HCT116 (cell line): ENCODE data around the gene TXNDC12. TPM values are rescaled to one million over a fixed set of nuclear protein-coding genes. Genes with fewer than 3 reads are reported as not detected.
"Not testable (repeated sequence)": the region's sequence is repeated elsewhere in the genome, so short reads cannot be mapped to it uniquely, and the experiment has no call there.

Experiments
- ATAC-seq: fragments of 200-7000 bp; cut with Tn5 transposase; 2 replicates; pipeline ENCODE4 v1.9.1; 2020; ENCODE audit warnings: mild to moderate bottlenecking, moderate library complexity
- BruUV-seq: library from RNA; stranded (reverse); fragments of 400-500 nt; replicated peaks from 2 replicates; lab custom pipeline; 2021; lab: Mats Ljungman, UMichigan
- CTCF ChIA-PET: fragments of 300-600 bp; sonication (Branson Sonifier 250); formaldehyde crosslinking; loops from one replicate; lab custom pipeline; 2021; ENCODE audit warnings: antibody characterized with exemption; lab: Charles Lee
- POLR2A ChIA-PET: fragments of 300-600, 350-600 bp; sonication (Branson Sonifier 250); formaldehyde crosslinking; loops from one replicate; lab custom pipeline; 2021; ENCODE audit warnings: antibody characterized with exemption; lab: Charles Lee
- RAD21 ChIA-PET, 2 experiments: fragments of 300-600 bp; sonication (Branson Sonifier 250); formaldehyde crosslinking; loops; one replicate each; lab custom pipeline; 2023; ENCODE audit warnings: low total read pairs in 2 of 2; ENCODE audit not compliant: uncharacterized antibody in 2 of 2, unreplicated experiment in 2 of 2, low non-redundant PET in 1 of 2; lab: Charles Lee
- DNase-seq: peaks from one replicate; pipeline ENCODE4 v3.0.0-alpha.2; 2010; ENCODE audit warnings: low read depth, low spot score
- H2AFZ ChIP-seq: fragments of 200-600 bp; shearing (Covaris generic), sonication (generic); 2 replicates; pipeline ENCODE4 v1.6.1; 2017; ENCODE audit warnings: low read depth, mixed run types, mixed read lengths, antibody characterized with exemption, low read length; ENCODE audit not compliant: poor library complexity, severe bottlenecking
- H3K27ac ChIP-seq: 2 replicates; pipeline ENCODE4 v1.5.1; 2012; ENCODE audit warnings: low read depth, low read length
- H3K27me3 ChIP-seq: fragments of 200-600 bp; sonication (generic); 2 replicates; pipeline ENCODE4 v1.6.1; 2016; ENCODE audit warnings: mixed run types, low read length, mixed read lengths; ENCODE audit not compliant: insufficient read depth
- H3K36me3 ChIP-seq, 2 experiments: fragments of 200-500 bp in 1 of 2; fragments of 200-600 bp in 1 of 2; sonication (Bioruptor generic) in 1 of 2; sonication (generic) in 1 of 2; 2 replicates each; pipeline versions ENCODE4 v1.5.1 to v1.6.1; 2014 to 2016; ENCODE audit warnings: low read length in 2 of 2, inconsistent platforms in 1 of 2, mixed read lengths in 1 of 2, mixed run types in 1 of 2; ENCODE audit not compliant: insufficient read depth in 2 of 2, control insufficient read depth in 1 of 2
- H3K4me1 ChIP-seq, 2 experiments: fragments of 200-600 bp in 1 of 2; sonication (generic) in 1 of 2; 2 replicates each; pipeline versions ENCODE4 v1.5.1 to v1.6.1; 2012 to 2017; ENCODE audit warnings: low read length in 2 of 2, inconsistent platforms in 1 of 2, mild to moderate bottlenecking in 1 of 2, mixed read lengths in 1 of 2, mixed run types in 1 of 2, moderate library complexity in 1 of 2; ENCODE audit not compliant: insufficient read depth in 2 of 2, control insufficient read depth in 1 of 2
- H3K4me2 ChIP-seq: fragments of 200-600 bp; sonication (generic); 2 replicates; pipeline ENCODE4 v1.6.1; 2017; ENCODE audit warnings: mixed run types, low read length, mixed read lengths
- H3K4me3 ChIP-seq, 2 experiments: fragments of 200-600 bp in 1 of 2; sonication (generic) in 1 of 2; replicated peaks in 1 of 2; 2 replicates each; pipeline ENCODE4 v1.5.1; 2011 to 2016; ENCODE audit warnings: low read length in 2 of 2, control low read depth in 1 of 2, low read depth in 1 of 2, mild to moderate bottlenecking in 1 of 2, mixed read lengths in 1 of 2, mixed run types in 1 of 2
- H3K79me2 ChIP-seq: fragments of 200-600 bp; sonication (generic); 2 replicates; pipeline ENCODE4 v1.6.1; 2017; ENCODE audit warnings: mild to moderate bottlenecking, mixed run types, low read length, moderate library complexity, mixed read lengths; ENCODE audit not compliant: insufficient read depth
- H3K9ac ChIP-seq: fragments of 200-600 bp; sonication (generic); 2 replicates; pipeline ENCODE4 v1.6.1; 2016; ENCODE audit warnings: low read length, mixed read lengths
- H3K9me2 ChIP-seq: fragments of 200-600 bp; sonication (generic), shearing (Covaris generic); 2 replicates; pipeline ENCODE4 v1.6.1; 2017; ENCODE audit warnings: mixed run types, mild to moderate bottlenecking, moderate library complexity; ENCODE audit not compliant: insufficient read depth
- H3K9me3 ChIP-seq, 2 experiments: fragments of 200-500 bp in 1 of 2; fragments of 200-600 bp in 1 of 2; sonication (Bioruptor generic) in 1 of 2; sonication (generic) in 1 of 2; 2 replicates each; pipeline ENCODE4 v1.6.1; 2014 to 2017; ENCODE audit warnings: low read length in 2 of 2, mixed read lengths in 2 of 2, inconsistent platforms in 1 of 2, low read depth in 1 of 2, mild to moderate bottlenecking in 1 of 2, mixed run types in 1 of 2, moderate library complexity in 1 of 2; ENCODE audit not compliant: control insufficient read depth in 1 of 2, insufficient read depth in 1 of 2
- H4K20me1 ChIP-seq: fragments of 200-600 bp; sonication (generic), shearing (Covaris generic); 2 replicates; pipeline ENCODE4 v1.6.1; 2017; ENCODE audit warnings: mixed run types, mild to moderate bottlenecking, moderate library complexity; ENCODE audit not compliant: insufficient read depth
- CEBPB ChIP-seq: IDR thresholded peaks from 2 replicates; pipeline ENCODE4 v1.6.1; 2012; ENCODE audit warnings: low read depth
- ELF1 ChIP-seq: IDR thresholded peaks from 2 replicates; pipeline ENCODE4 v1.6.1; 2012; ENCODE audit warnings: low read depth, borderline replicate concordance
- EZH2phosphoT487 ChIP-seq: fragments of 200-600 bp; IDR thresholded peaks from 2 replicates; pipeline ENCODE4 v1.6.1; 2018; ENCODE audit warnings: antibody characterized with exemption, borderline replicate concordance
- SRF ChIP-seq: IDR thresholded peaks from 2 replicates; pipeline ENCODE4 v1.6.1; 2012; ENCODE audit warnings: low read depth
- ZNF274 ChIP-seq: fragments of 200-500 bp; sonication (Bioruptor generic); IDR thresholded peaks from 2 replicates; pipeline ENCODE4 v1.6.1; 2014; ENCODE audit warnings: mild to moderate bottlenecking, low read depth, low read length, inconsistent platforms
- intact Hi-C: fragments of 100-400 bp; cut with micrococcal nuclease; formaldehyde crosslinking; loops from 2 replicates; pipeline ENCODE4 v1.10.0; 2022
- total RNA-seq: library from RNA; stranded (reverse); gene quantifications from one replicate; pipeline ENCODE4 v1.2.1, GENCODE V29; 2021; ENCODE audit not compliant: unreplicated experiment
- TF ChIP-seq, protein P1 (sequence below), 3 experiments: fragments of 200-600 bp in 1 of 3; sonication (generic) in 1 of 3; IDR thresholded peaks in 2 of 3; conservative IDR thresholded peaks in 1 of 3; 2 replicates each; pipeline ENCODE4 v1.5.1; 2012 to 2017; ENCODE audit warnings: low read depth in 2 of 3, low read length in 2 of 3, antibody characterized with exemption in 1 of 3, borderline replicate concordance in 1 of 3, control low read depth in 1 of 3, mild to moderate bottlenecking in 1 of 3, mixed read lengths in 1 of 3, mixed run types in 1 of 3, moderate library complexity in 1 of 3; ENCODE audit not compliant: insufficient read depth in 1 of 3
- TF ChIP-seq, protein P2 (sequence below): IDR thresholded peaks from 2 replicates; pipeline ENCODE4 v1.6.1; 2011; ENCODE audit warnings: mild to moderate bottlenecking, low read length, moderate library complexity; ENCODE audit not compliant: insufficient replicate concordance; ENCODE audit errors: extremely low read depth

TXNDC12 gene
- total RNA-seq, 1 experiment from 2014 or later = 82.8 TPM

DNA sequence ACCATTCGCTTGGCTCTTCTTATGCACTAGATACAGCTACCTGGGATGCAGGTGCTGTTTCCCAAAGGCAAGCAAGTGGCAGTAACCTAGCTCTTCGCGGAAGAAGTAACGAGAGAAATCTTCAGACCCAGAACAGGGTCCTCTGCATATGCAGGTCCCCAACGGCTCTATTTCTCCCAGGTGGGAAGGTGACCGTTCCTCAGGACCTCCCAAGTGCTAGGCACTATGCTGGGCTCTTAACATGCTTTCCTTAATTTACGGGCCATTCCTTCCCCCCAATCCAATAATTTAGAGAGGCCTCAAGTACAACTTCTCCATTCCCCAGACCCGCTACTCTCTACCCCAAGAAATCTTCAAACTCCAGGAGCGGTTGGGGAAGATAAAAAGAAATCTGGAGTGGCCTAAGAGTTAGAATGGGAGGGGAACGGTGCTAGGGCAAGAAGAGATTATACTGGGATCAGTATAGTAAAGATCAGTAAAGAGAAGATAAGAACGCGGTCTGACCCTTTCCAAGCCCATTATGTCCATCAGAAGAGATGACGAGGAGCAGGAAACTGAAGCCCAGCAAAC lies 410 bp downstream of the TXNDC12 start:
- Histone ChIP-seq H4K20me1 (no peaks in the 10 kb centered on the region), H3K27me3 (no peaks in the 10 kb centered on the region), H2AFZ (peak overlapping the region; percentile 41), H3K9me3 (no peaks in the 10 kb centered on the region), H3K79me2 (peaks cover 82% of the 10 kb centered on the region), H3K9me2 (no peaks in the 10 kb centered on the region), H3K36me3 (peaks cover 4 to 8% of the 10 kb centered on the region in 2 experiments; a peak in 2 of 4 replicates), H3K4me1 (peaks cover 10 to 31% of the 10 kb centered on the region in 2 experiments)
- BruUV-seq = TSS peak; percentile 49
- RAD21 ChIA-PET = no interaction called here
- intact Hi-C loops = no loop called here
- ATAC-seq = no peak
- TF ChIP-seq ZNF274 (no peak), ELF1 (no peak), CEBPB (no peak), EZH2phosphoT487 (no peak), SRF (no peak)
- TF ChIP-seq, protein P1, sequence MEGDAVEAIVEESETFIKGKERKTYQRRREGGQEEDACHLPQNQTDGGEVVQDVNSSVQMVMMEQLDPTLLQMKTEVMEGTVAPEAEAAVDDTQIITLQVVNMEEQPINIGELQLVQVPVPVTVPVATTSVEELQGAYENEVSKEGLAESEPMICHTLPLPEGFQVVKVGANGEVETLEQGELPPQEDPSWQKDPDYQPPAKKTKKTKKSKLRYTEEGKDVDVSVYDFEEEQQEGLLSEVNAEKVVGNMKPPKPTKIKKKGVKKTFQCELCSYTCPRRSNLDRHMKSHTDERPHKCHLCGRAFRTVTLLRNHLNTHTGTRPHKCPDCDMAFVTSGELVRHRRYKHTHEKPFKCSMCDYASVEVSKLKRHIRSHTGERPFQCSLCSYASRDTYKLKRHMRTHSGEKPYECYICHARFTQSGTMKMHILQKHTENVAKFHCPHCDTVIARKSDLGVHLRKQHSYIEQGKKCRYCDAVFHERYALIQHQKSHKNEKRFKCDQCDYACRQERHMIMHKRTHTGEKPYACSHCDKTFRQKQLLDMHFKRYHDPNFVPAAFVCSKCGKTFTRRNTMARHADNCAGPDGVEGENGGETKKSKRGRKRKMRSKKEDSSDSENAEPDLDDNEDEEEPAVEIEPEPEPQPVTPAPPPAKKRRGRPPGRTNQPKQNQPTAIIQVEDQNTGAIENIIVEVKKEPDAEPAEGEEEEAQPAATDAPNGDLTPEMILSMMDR (IDR thresholded peaks at IDR 0.05 in 2 of 3, conservative IDR thresholded peaks at IDR 0.05 in 1 of 3; ENCODE audit: borderline replicate concordance in 1 of 3, insufficient read depth in 1 of 3, low read depth in 2 of 3, low read length in 2 of 3) = no peak
- TF ChIP-seq, all 23 proteins: peak for 0
- ChIA-PET CTCF (interaction anchor here (1.1 kb wide), 1 partner anchor 158 kb away, joined by 3 read pairs; no protein-coding TSS in a partner anchor), POLR2A (interaction anchor here (0.6 to 1.5 kb wide), 6 partner anchors 10 to 312 kb away, joined by 3 to 9 read pairs (median 3); partner anchors contain the start of gene CC2D1B)
- Histone ChIP-seq H3K4me3 (peak overlapping the region; percentile 69 to 96), H3K4me2 (peak overlapping the region; percentile 87), H3K9ac (peak overlapping the region; percentile 92), H3K27ac (peak overlapping the region; percentile 80)
- DNase-seq = no peak

DNA sequence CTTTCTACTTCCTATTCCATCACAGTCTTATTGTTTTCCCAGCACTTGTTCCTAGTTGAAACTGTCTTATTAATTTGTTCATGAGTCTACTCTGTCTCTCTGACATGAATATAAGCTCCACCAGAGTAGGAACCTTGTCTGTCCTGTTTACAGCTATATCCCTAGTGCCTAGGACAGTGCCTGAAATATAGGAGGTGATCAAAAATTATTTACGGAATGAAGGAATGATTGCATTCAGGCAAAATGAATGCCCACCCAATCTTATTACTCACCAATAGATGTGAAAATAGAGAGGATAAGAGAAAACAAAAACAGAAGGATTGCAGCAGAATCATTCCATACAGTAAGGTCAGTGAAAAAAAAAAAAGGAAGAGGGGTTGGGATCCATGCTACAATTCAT lies 1.1 kb downstream of the TXNDC12 start:
- Histone ChIP-seq H3K36me3 (peaks cover 4 to 8% of the 10 kb centered on the region in 2 experiments; a peak in 2 of 4 replicates), H3K27ac (no peak overlapping the region), H4K20me1 (no peaks in the 10 kb centered on the region), H3K9me2 (no peaks in the 10 kb centered on the region), H3K9me3 (no peaks in the 10 kb centered on the region), H3K9ac (peak overlapping the region; percentile 92), H3K79me2 (peaks cover 81% of the 10 kb centered on the region), H3K4me3 (peak overlapping the region; percentile 69 to 96), H3K4me2 (peak overlapping the region; percentile 87), H2AFZ (no peak overlapping the region), H3K27me3 (no peaks in the 10 kb centered on the region), H3K4me1 (peaks cover 5 to 25% of the 10 kb centered on the region in 2 experiments; a peak in 3 of 4 replicates)
- ChIA-PET POLR2A (no interaction called here), RAD21 (no interaction called here), CTCF (no interaction called here)
- no peak for ATAC-seq
- TF ChIP-seq, protein P2, sequence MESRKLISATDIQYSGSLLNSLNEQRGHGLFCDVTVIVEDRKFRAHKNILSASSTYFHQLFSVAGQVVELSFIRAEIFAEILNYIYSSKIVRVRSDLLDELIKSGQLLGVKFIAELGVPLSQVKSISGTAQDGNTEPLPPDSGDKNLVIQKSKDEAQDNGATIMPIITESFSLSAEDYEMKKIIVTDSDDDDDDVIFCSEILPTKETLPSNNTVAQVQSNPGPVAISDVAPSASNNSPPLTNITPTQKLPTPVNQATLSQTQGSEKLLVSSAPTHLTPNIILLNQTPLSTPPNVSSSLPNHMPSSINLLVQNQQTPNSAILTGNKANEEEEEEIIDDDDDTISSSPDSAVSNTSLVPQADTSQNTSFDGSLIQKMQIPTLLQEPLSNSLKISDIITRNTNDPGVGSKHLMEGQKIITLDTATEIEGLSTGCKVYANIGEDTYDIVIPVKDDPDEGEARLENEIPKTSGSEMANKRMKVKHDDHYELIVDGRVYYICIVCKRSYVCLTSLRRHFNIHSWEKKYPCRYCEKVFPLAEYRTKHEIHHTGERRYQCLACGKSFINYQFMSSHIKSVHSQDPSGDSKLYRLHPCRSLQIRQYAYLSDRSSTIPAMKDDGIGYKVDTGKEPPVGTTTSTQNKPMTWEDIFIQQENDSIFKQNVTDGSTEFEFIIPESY = no peak
- no peak for TF ChIP-seq EZH2phosphoT487
- intact Hi-C loops = no loop called here
- no peak for DNase-seq
- BruUV-seq = no TSS peak

DNA sequence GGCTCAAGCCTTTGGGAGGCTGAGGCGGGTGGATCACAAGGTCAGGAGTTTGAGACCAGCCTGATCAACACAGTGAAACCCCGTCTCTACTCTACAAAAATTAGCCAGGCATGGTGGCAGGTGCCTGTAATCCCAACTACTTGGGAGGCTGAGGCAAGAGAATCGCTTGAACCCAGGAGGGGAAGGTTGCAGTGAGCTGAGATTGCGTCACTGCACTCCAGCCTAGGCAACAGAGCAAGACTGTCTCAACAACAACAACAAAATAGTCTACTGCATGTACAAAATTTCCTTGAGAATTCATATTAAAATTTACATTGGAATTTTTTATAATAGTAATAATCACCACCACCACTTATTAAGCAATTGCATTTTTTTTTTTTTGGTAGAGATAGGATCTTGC lies 5.7 kb downstream of the TXNDC12 start:
- CTCF ChIA-PET, H3K4me2 ChIP-seq, RAD21 ChIA-PET, intact Hi-C loops, H3K9me2 ChIP-seq, H2AFZ ChIP-seq, H3K9me3 ChIP-seq, H3K27ac ChIP-seq, DNase-seq, H3K4me1 ChIP-seq, POLR2A ChIA-PET, BruUV-seq, H3K27me3 ChIP-seq, H3K4me3 ChIP-seq, H3K9ac ChIP-seq, ATAC-seq, H4K20me1 ChIP-seq: not testable (repeated sequence)
- Histone ChIP-seq H3K36me3 (peaks cover 4 to 13% of the 10 kb centered on the region in 2 experiments; a peak in 3 of 4 replicates), H3K79me2 (peaks cover 83% of the 10 kb centered on the region)
